GM19324 (cell line): Measurements from ENCODE around the gene DUSP9.

Experiments
- ATAC-seq: cut with Tn5 transposase; IDR thresholded peaks from one replicate; pipeline ENCODE4 v1.9.1; 2021; ENCODE audit warnings: mild to moderate bottlenecking, moderate library complexity; ENCODE audit not compliant: unreplicated experiment, low FRiP score

The DUSP9 gene

GRCh38 chrX:153645921-153646488 is 998 bp upstream of the DUSP9 start:
- ATAC-seq = no peak

GRCh38 chrX:153647461-153648357 is 706 bp downstream of the DUSP9 start:
- no peak for ATAC-seq

- ATAC-seq = no peak
Observed at GRCh38 chrX:153648358-153649177, 1.6 kb downstream of the DUSP9 start.

- no peak for ATAC-seq
Observed at GRCh38 chrX:153649178-153649914, 2.3 kb downstream of the DUSP9 start.

GRCh38 chrX:153649915-153650782 is 3.1 kb downstream of the DUSP9 start:
- no peak for ATAC-seq

GRCh38 chrX:153650959-153651358 is 4.0 kb downstream of the DUSP9 start:
- ATAC-seq = no peak

- no peak for ATAC-seq
Observed at GRCh38 chrX:153651540-153652079, 4.6 kb downstream of the DUSP9 start.

- no peak for ATAC-seq
Observed at GRCh38 chrX:153653556-153653955, 6.6 kb downstream of the DUSP9 start.

- ATAC-seq = no peak
Observed at GRCh38 chrX:153657161-153657560, 10.2 kb downstream of the DUSP9 start.

GRCh38 chrX:153659268-153659667 is 12.3 kb downstream of the DUSP9 start:
- ATAC-seq = no peak

- ATAC-seq = no peak
Observed at GRCh38 chrX:153662266-153662665, 15.3 kb downstream of the DUSP9 start.

GRCh38 chrX:153665726-153666306 is 18.8 kb downstream of the DUSP9 start:
- ATAC-seq = no peak

- ATAC-seq = no peak
Observed at GRCh38 chrX:153667281-153667955, 20.4 kb downstream of the DUSP9 start.

- no peak for ATAC-seq
Observed at GRCh38 chrX:153667956-153668396, 21.0 kb downstream of the DUSP9 start.

GRCh38 chrX:153668423-153669173 is 21.6 kb downstream of the DUSP9 start:
- ATAC-seq = no peak

GRCh38 chrX:153669174-153669890 is 22.3 kb downstream of the DUSP9 start:
- no peak for ATAC-seq
